ENCODE measurements around the gene DST.
"Not testable (repeated sequence)": the region's sequence is repeated elsewhere in the genome, so short reads cannot be mapped to it uniquely, and the experiment has no call there.

Gene DST

DNA sequence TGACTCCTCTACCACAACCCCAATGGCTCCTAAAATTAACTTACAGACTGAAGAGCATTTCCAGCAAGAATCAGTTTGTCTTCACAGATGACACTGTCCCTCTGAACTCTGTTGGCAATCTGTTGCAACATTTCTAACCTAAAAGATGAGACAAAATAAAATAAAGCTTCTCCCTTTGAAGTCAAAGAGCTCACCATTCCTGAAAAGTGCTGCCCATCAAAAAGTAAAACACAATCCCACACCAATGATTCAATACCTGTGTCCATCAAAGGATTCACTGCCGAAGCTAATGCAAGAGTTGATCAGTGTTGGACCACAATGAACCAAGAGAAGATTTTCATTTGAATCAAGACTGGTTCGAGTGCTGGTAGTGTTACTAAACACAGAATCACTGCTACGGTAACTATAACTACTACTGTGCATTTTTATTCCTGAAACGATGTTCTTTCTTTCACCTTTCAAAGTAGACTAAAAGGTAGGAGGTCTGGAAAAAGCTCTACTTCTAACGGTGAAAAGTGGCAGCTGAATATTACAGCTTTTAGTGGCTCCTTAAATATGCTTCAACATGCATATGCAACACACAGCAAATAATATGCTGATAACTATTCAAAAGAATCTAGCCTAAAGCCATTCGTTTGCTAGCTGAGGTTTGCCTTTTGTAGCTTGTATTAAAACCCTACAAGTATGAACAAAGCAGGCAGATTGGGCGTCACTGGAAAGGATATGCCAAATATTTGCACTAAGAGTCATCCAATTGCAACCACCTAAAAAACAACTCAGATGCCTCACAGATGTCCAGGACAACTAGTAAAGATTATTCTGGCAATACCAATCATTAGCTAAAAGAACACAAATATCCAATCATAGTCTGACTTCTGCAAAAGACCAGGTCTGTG, at the start of gene DST:
Gene DST, minus strand, starts transcription at position 524 of the 896 bp plus-strand sequence.
- DNase-seq: no peak

DNA sequence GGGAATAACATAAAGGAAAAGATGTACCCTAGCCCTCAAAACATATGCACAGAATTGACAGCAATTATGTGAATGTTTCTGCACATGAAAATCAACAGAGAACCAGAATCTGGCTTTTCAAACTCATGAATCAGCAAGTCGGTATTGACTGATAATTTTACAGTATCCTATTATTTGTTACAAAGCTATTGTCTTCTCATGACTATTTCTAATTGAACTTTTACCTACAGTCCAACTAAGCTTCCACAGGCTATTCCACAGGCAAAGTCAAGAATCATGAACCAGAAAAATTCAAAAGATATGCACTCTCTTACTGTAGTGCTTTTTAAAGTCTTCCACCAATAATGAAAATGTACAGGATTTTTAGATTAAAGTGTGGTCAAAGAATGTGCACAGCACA, 49.1 kb upstream of the DST start:
- DNase-seq: no peak

DNA sequence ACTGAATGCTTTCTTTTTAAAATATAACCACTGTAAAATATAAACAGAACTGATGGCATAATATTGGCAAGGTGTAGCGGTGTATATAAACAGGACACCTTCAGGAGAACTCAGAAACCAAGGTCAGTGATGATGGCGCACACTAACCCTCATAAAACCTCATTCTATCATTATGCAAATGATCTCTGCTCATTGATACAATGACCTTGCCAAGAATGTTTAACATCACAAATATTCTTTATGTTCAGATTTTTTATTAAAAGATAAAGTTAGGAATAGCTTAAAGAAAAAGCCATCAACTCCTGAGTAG, 48.6 kb upstream of the DST start:
- DNase-seq: no peak

DNA sequence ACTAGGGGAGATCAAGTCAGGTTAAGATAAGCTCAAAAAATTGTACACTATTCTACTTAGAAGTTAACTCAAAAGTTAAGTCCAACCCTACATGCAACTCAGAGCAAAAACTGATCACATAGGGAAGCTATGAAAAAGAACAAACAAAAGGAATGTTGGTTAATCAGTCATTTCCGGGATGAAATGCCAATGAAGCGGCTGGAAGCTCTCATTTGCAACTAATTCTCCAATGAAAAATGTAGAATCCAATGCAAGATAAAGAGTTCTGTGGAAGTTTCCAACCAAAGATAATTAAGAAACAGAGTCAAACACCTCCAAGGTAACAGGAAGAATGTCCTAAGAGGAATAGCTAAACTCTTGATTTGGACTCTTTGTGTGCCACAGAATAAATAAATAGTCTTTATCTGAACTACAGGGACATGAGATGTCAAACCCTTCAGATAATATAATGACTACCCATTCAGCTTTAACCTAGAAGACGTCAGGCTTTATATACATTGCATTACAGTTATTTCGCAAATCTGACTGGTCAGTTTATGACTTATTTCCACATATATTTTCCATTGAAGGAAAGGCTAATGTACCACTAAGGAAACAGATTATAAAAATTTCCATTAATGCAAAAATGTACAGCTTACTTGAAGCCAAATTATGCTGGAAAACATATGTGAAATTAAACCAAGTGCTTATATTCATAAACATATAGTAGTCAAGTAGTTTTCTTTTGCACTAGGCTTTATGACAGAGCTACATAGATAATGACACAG, 48.0 kb upstream of the DST start:
- no peak for DNase-seq

DNA sequence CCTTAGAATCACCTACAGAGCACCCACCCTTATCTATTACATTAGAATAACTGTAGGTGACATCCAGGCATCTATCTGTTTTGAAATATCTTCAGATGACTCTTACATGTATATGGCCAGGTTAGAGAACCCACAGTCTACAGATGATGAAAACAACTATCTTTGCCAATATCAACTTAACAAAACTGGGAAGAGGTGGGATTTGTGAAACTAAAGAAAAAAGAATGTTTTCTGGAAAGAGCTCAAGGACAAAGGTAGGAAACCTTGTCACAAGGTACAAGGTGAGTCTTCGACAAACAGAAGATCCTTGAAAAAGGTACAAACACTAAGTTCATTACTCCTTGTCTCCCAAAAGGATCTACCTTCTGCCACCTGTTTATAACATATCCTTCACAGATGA, 47.0 kb upstream of the DST start:
- no peak for DNase-seq

DNA sequence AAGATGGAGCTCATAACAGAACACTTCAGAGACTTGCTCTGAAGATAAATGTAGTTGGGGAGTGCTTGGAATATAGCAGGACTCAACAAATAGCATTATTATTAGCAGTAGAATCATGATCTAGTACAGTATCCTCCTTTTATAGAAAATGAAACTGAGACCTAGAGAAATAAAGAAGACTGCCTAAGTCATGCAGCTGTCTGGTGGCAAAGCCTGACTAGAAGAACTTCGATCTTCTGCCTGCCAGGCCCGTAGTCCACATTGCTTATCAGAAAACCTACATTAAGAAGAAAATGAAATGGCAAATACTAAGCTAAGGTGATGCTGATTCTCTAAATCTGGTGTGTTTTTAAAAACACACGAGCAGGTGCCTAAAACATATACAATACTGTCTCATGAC, 46.4 kb upstream of the DST start:
- DNase-seq: no peak

DNA sequence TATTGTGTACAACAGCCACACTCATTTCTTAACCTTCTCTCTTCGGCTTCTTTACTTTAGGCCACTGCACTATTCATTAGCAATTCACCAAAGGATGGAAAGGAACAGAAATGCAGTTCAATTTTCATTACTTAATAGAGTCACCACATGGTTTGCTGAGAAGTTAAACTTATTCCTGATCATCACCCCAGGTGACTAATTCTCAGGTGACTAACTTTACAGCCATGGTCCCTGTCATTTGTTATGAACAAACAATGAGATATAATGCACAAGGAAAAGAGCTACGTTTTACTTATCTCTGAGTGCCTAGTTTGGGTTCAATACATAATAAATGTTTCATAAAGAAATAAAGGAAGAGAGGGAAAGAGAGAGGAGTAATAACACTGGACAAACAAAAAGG, 45.8 kb upstream of the DST start:
- DNase-seq: no peak

DNA sequence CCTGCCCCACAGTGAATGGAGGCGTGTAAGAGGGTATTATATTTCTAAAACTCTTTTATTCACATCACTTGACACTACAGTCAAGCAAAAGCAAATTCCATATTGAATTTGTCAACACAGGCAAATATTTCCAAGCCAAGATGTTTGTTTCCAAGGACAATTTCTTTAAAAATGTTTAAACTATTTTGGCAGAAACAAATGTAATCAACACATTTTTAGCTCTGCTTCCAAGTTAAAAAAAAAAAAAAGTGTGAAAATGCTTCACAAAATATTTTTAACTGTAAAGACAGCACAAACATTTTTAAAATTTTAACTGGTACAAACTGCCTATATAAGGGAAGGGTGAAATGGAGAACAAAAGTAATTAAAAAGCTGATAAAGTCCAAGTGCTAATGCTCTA, 44.9 kb upstream of the DST start:
- no peak for DNase-seq

DNA sequence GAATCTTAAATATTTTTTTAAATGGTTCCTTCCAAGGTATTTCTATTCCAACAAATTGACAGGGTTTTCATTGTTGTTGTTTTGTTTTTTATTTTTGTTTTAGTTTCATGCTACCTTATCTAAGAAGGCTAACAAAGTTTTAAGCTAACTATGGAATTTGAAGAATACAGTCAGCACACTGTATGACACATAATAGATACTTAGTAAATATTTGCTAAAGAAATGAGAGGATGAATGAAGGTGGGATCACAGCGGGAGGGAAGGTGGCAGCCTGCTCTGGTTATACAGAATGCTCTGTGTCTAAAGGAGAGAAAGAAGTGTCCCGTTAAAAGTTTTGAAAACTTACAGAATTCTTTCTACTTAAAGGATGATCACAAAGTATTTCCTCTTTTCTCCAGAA, 43.7 kb upstream of the DST start:
- no peak for DNase-seq

DNA sequence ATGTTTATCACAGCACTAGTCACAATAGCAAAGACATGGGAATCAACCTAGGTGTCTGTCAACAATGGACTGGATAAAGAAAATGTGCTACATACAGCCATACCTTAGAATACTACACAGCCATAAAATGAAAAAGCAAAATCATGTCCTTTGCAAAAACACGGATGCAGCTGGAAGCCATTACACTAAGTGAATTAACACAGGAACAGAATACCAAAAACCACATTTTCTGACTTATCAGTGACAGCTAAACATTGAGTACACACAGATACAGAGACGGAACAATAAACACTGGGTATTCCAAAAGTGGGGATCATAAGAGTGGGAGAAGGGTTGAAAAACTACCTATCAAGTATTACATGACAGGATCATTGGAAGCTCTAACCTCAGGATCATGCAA, 43.3 kb upstream of the DST start:
- no peak for DNase-seq

DNA sequence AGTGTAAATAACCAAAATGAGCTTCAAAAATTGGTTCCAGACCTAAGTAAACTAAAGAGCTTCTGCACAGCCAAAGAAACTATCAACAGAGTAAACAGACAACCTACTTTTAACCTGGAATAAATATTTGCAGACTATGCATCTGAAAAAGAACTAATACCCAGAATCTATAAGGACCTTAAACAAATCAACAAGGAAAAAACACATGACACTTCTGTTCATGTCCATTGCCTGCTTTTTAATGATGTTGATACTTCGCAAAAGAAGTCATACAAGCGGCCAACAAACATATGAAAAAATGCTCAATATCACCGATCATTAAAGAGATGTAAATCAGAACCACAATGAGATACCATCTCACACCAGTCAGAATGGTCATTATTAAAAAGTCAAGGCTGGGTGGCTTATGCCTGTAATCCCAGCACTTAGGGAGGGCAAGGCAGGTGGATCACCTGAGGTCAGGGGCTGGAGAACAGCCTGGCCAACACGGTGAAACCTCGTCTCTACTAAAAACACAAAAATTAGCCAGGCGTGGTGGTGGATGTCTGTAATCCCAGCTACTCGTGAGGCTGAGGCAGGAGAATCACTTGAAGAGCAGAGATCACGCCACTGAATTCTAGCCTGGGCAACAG, 42.5 kb upstream of the DST start:
- DNase-seq: no peak

DNA sequence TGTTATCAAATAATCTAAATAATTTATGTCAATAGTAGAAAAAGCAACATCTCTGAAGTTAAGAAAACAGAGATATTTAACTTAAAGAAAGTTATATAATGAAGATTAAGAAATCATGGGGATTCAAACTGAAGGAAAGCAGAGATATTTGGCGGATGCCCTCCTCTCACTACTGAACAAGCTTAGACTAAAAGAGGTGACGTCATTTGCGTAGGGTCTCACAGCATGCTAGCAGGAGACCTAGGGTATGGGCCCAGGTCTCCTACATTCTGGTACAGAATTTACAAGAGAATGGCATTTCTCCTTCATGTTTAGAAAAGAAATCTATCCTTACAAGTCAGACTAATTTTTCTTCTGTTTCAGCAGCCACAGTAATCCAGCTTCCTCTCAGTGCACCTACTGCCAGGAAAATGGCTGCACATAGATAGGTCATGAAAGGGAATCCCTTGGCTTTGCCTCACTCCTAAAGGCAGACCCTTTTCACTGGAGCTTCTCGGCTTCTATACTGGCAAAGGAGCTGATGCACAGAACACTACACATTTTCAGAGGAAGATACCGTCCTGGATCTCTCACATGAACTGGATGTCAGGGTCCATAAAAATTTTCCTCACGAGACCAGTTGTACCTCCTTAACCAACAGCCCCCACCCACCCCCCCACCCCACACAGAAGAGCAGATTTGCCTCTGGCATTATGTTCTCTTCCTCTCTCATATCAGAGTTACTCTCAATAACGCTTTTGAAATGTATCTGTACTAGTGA, 41.8 kb upstream of the DST start:
- no peak for DNase-seq

DNA sequence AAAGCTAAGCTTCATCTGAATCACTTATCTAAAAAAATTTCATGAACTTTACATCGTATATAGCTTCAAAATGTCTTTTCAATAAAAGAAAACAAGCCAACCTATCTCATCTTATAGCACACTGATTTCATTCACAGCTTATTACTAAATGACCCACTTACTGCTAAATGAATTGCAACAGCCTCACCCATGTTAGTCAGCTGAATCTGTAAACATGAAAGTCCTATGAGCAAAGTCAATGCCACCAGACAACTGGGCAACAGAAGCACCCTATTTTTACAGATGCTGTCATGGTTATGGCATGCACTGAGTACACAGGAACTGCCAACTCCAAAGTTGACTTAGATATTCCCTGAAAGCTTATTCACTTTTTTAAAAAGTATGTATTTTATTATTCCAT, 41.2 kb upstream of the DST start:
- DNase-seq: no peak

DNA sequence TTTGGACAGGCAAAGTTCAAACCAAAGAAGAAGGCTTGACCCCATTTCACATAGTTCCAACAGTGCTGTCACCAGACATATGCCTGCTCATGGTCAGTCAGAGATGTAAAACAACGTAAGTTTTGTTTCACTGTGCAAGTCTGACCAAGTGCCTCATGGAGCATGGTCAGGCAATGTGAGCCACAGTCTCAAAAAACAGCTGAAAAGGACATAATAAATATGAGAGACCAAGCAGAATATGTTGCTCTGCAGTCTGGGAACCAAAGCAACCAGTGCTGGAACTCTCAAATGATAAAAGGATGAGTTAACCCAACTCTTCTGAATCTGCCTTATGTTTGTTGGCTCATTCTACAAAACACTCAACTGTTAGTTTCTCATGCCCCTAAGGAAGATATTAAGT, 39.9 kb upstream of the DST start:
- no peak for DNase-seq

DNA sequence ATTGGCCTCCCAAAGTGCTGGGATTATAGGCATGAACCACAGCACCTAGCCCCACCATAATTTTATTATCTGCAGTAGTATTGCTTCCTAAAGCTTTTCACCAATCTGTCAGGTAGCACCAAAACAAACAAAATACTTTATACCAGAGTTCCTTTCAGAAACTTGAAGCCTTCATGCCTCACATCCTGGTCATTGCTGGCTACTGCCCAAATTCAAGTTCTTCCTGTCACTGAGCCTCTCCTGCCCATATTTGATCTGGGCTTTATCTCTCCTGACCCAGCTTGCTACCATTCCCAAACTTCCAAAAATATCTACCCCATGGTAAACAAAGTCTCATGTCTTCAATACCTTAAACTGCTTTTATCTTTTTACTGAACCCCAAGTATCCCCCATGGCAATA, 34.9 kb upstream of the DST start:
- no peak for DNase-seq

DNA sequence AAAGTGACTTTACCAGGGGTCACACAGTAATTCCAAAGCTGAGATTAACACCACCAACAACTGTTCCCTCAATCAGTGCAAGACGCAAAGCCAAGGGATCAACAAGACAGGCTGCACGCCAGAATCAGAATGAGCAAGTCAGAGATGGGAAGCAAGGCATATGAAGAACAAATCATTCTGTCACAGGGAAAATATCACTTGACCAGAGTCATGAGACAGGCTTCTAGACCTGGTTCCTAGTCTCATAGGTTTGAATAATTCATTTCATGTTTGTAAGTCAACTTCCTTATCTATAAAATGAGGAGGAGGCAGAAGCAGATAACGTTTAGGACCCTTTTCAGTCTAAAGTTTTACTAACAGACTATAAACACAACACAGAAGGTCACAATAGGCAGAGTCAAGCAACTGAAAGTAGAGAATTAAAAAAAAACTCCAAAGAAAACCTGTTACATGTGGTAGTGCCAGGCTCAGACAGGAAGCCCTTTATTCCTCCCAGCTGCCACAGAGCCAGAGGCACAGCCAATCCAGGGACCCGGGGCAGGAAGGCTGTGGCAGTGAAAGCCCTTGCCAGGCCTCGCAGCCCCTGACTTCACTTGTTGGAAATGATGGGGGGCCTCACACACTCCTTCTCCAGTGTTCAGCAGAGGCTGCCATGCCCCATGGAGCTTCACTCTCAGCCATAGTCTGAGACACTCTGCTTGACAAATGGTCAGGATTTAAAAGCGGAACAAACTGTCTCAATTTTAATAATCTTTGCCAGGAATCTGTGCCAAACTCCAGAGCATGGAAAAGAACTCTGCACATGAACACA, 29.2 kb upstream of the DST start:
- DNase-seq: no peak

DNA sequence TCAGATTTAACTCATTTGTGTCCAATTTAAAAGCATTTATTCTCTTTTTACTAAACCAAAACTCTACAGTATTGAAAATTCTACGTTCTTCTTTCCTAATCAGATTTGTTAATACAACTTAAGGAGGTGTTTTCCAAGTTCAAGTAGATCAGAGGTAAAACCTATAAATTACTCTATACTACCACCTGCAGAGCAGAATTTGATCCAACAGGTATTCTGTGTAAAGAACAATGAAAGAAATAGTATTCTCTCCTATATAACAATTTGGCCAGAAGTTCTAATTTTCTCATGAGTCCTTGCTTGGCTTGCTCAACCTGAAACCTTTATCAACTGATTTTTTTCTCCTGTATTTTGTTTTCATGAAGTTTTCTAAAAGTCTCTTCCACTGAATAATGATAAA, 28.5 kb upstream of the DST start:
- DNase-seq: no peak

DNA sequence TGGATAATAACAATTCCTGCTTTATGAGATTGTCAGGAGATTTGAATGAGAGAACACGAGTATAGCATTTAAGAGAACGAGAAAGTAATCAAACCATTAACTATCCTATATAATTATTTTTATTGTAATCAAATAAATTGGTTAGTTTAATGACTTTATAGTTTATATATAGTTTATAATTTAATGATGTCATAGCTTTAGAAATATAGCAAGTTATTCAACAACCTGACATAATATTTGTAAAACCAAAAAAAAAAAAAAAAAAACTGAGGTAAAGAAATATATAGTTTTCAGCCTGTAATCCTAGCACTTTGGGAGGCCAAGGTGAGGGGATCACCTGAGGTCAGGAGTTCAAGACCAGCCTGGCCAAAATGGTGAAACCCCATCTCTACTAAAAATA, 26.4 kb upstream of the DST start:
- no peak for DNase-seq

DNA sequence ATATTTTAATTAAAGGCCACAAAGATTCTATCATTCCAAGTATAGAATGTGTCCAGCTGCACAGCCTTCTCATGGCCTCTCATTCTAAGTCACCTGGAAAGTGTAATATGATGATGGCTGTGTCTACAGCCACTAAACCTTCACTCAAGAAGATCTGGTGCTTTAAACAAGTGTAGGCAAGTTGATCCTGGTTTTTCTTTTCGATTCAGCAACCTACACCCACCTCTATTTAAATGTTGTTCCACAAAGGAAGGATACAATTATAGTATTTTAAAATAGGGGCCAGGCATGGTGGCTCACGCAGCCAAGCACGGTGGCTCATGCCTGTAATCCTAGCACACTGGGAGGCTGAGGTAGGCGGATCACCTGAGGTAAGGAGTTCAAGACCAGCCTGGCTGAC, 25.5 kb upstream of the DST start:
- no peak for DNase-seq

DNA sequence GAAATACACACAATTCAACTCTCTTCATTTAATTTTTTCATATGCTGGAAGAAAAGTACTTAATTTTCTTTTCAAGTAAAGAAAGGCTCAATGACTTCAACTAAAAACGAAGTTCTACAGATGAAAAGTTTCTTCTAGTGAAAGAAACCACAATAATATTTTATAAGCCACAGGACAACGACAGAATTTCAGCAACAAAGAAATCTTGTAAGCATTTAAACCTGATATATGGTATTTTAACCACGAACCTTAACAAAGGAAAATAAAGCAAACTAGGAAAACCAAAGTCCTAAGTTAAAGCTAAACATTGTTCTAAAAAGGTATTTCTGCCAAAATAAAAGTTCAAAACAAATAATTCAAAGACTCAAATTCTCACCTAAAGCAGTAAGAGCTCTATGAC, 24.6 kb upstream of the DST start:
- DNase-seq: no peak

DNA sequence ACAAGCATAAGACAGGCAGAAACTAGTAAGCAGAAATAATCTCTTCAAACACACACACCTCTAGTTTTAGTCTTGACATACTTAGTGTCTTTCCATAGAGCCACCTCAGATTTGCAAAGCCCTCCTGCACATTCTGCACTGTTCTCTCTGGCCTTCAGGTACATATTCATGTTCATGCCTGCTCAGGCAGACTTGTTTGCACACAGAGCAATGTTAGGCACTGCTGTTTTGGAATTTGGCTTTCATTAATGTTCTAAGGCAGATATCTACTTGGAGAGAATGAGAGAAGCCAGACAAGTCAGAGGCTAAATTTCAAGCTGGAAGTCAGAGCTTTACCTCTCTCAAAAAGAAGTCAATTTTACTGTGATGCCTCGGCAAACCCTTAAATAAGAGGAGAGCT, 21.3 kb upstream of the DST start:
- no peak for DNase-seq

DNA sequence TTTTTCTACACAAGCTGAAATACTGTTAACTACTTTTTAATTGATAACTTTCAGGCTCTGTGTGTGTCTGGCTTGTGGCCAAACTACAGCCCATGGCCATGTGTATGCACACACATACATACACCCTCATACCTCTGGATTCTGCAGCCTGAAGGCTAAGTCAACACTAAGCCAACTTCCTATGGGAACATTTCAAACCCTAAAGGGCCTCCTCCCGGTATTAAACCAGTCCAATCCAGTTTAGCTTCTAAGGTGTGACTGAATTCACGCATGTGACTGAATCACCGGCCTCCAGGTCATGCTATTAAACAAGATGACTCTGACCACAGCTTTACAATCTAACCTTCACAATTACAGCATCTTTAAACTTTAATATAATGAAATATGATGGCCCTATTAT, 20.7 kb upstream of the DST start:
- DNase-seq: no peak

DNA sequence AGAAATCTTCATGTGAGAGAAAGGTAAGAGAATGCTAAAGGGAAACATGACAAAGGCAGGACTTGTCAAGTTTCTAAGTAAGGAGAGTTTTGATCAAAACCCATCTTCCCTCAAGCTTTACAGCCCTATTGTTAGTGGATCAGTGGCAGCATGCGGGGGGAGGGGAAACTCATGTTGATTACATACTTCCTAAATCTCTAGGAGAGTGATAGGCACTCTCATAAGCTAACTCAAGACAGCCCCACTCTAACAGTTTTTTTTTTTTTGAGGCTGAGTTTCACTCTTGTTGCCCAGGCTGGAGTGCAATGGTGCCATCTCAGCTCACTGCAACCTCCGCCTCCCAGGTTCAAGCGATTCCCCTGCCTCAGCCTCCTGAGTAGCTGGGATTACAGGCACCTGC, 18.6 kb upstream of the DST start:
- not testable (repeated sequence) for DNase-seq

Data from stimulated activated naive CD4-positive, alpha-beta T cell treated with Interleukin-2 at 50 U/mL for 16 hours (primary cell).